Endothelial cell of umbilical vein (primary cell): ENCODE measurements around the gene GSKIP. TPM values are rescaled to one million over a fixed set of nuclear protein-coding genes. Genes with fewer than 3 reads are reported as not detected.
A peak's percentile ranks its signal among the peaks of the same experiment; 100 is the strongest.

Source experiments
- BruUV-seq: library from RNA; stranded (reverse); fragments of 400-500 nt; replicated peaks from 2 replicates; lab custom pipeline; 2021; lab: Mats Ljungman, UMichigan
- CTCF ChIA-PET: fragments of 300-600, 350-600 bp; sonication (Branson Sonifier 250); formaldehyde crosslinking; loops from one replicate; lab custom pipeline; 2021; ENCODE audit warnings: antibody characterized with exemption, inconsistent platforms; lab: Charles Lee
- POLR2A ChIA-PET: fragments of 300-600, 350-600 bp; sonication (Branson Sonifier 250); formaldehyde crosslinking; loops from one replicate; lab custom pipeline; 2021; ENCODE audit warnings: antibody characterized with exemption, inconsistent platforms; lab: Charles Lee
- DNase-seq: peaks from one replicate; pipeline ENCODE4 v3.0.0-alpha.2; 2011; ENCODE audit warnings: low read depth, low spot score
- FAIRE-seq: peaks from 2 replicates; lab custom pipeline; 2011; peaks lifted over from hg19 to GRCh38; lab: Jason Lieb, UNC
- H2AFZ ChIP-seq: 2 replicates; pipeline ENCODE4 v1.6.0; 2012; ENCODE audit warnings: low read depth, low read length, control low read depth, inconsistent platforms
- H3K27ac ChIP-seq: 2 replicates; pipeline ENCODE4 v1.5.1; 2011; ENCODE audit warnings: low read depth, mild to moderate bottlenecking, control low read depth, low read length, moderate library complexity; ENCODE audit not compliant: insufficient read depth
- H3K27me3 ChIP-seq, 2 experiments: 2 replicates each; pipeline versions ENCODE4 v1.6.0 to v1.6.1; 2011; ENCODE audit warnings: low read length in 2 of 2, mixed read lengths in 1 of 2; ENCODE audit not compliant: control insufficient read depth in 2 of 2, insufficient read depth in 2 of 2
- H3K36me3 ChIP-seq, 2 experiments: 2 replicates in 1 of 2; 3 replicates in 1 of 2; pipeline ENCODE4 v1.5.1; 2011; ENCODE audit warnings: low read length in 2 of 2, mild to moderate bottlenecking in 1 of 2, moderate library complexity in 1 of 2; ENCODE audit not compliant: control insufficient read depth in 2 of 2, insufficient read depth in 2 of 2; ENCODE audit errors: extremely low read depth in 1 of 2
- H3K4me1 ChIP-seq: 3 replicates; pipeline ENCODE4 v1.5.1; 2011; ENCODE audit warnings: mild to moderate bottlenecking, low read length; ENCODE audit not compliant: control insufficient read depth, insufficient read depth; ENCODE audit errors: extremely low read depth
- H3K4me2 ChIP-seq: 2 replicates; pipeline ENCODE4 v1.6.1; 2011; ENCODE audit warnings: low read length, control low read depth, mixed read lengths; ENCODE audit not compliant: insufficient read depth
- H3K4me3 ChIP-seq, 3 experiments: fragments of 200-600 bp in 1 of 3; sonication (generic), shearing (Covaris generic) in 1 of 3; replicated peaks in 1 of 3; 2 replicates each; pipeline ENCODE4 v1.5.1; 2011 to 2016; ENCODE audit warnings: control low read depth in 3 of 3, low read length in 3 of 3, mild to moderate bottlenecking in 2 of 3, inconsistent platforms in 1 of 3, low read depth in 1 of 3, moderate library complexity in 1 of 3; ENCODE audit not compliant: insufficient read depth in 1 of 3
- H3K79me2 ChIP-seq: 2 replicates; pipeline ENCODE4 v1.6.0; 2012; ENCODE audit warnings: low read length, inconsistent platforms; ENCODE audit not compliant: control insufficient read depth, insufficient read depth
- H3K9ac ChIP-seq: replicated peaks from 2 replicates; pipeline ENCODE3; 2011; ENCODE audit warnings: low read length, control low read depth; ENCODE audit not compliant: insufficient read depth; ENCODE audit errors: extremely low read depth
- H3K9me1 ChIP-seq: replicated peaks from 3 replicates; pipeline ENCODE4 v1.6.0; 2011; ENCODE audit warnings: mild to moderate bottlenecking, low read length; ENCODE audit not compliant: control insufficient read depth, insufficient read depth; ENCODE audit errors: extremely low read depth
- H3K9me3 ChIP-seq: replicated peaks from 2 replicates; pipeline ENCODE4 v1.5.1; 2012; ENCODE audit warnings: low read length, inconsistent platforms; ENCODE audit not compliant: control insufficient read depth, insufficient read depth
- H4K20me1 ChIP-seq: replicated peaks from 2 replicates; pipeline ENCODE3; 2011; ENCODE audit warnings: mild to moderate bottlenecking, low read length; ENCODE audit not compliant: control insufficient read depth, insufficient read depth; ENCODE audit errors: extremely low read depth
- CTCF ChIP-seq, 2 donors: IDR thresholded peaks; 1 replicate in 1 of 2; 2 replicates in 1 of 2; pipeline ENCODE4 v1.5.1; 2011; ENCODE audit warnings: low read length in 2 of 2, mild to moderate bottlenecking in 2 of 2, moderate library complexity in 2 of 2, control low read depth in 1 of 2, inconsistent platforms in 1 of 2, low read depth in 1 of 2; ENCODE audit not compliant: insufficient read depth in 1 of 2; ENCODE audit errors: extremely low read depth in 1 of 2
- EZH2 ChIP-seq: IDR thresholded peaks from 2 replicates; pipeline ENCODE4 v1.6.1; 2012; ENCODE audit warnings: borderline replicate concordance, low read depth, mild to moderate bottlenecking, moderate library complexity, low read length, inconsistent platforms; ENCODE audit not compliant: severe bottlenecking
- FOS ChIP-seq: IDR thresholded peaks from 2 replicates; pipeline ENCODE4 v1.6.1; 2011; ENCODE audit warnings: mild to moderate bottlenecking, low read length, moderate library complexity, borderline replicate concordance; ENCODE audit not compliant: insufficient read depth
- GATA2 ChIP-seq: IDR thresholded peaks from 2 replicates; pipeline ENCODE4 v1.7.0; 2011; ENCODE audit warnings: low read depth, mild to moderate bottlenecking, moderate library complexity, mixed read lengths, low read length; ENCODE audit not compliant: insufficient read length, insufficient read depth
- JUN ChIP-seq: IDR thresholded peaks from 2 replicates; pipeline ENCODE4 v1.6.1; 2011; ENCODE audit warnings: borderline replicate concordance, low read depth; ENCODE audit not compliant: insufficient read length, insufficient read depth
- MAX ChIP-seq: IDR thresholded peaks from 2 replicates; pipeline ENCODE4 v1.6.1; 2011; ENCODE audit not compliant: insufficient read depth, insufficient read length
- MYC ChIP-seq: IDR thresholded peaks from one replicate; pipeline ENCODE4 v1.6.1; 2011; ENCODE audit warnings: mild to moderate bottlenecking, low read depth, low read length
- POLR2A ChIP-seq: IDR thresholded peaks from 2 replicates; pipeline ENCODE4 v1.6.1; 2012; ENCODE audit warnings: low read depth, mild to moderate bottlenecking, control low read depth, low read length
- POLR2AphosphoS5 ChIP-seq: IDR thresholded peaks from 2 replicates; pipeline ENCODE4 v1.6.1; 2012; ENCODE audit warnings: low read depth, mild to moderate bottlenecking, control low read depth, low read length, moderate library complexity; ENCODE audit not compliant: insufficient read depth
- dilution Hi-C: fragments of 300-500 bp; cut with MboI; formaldehyde crosslinking; loops from one replicate; pipeline ENCODE4 v1.15.0; 2019; ENCODE audit warnings: low sequenced_read_pairs; ENCODE audit not compliant: extremely low pct_ligation_motif_present
- intact Hi-C: fragments of 100-400 bp; cut with micrococcal nuclease; formaldehyde crosslinking; loops from one replicate; pipeline ENCODE4 v1.10.0; 2022
- polyA plus RNA-seq, 4 experiments: library from polyadenylated mRNA; depleted of rRNA in 3 of 4; stranded (reverse) in 3 of 4; unstranded in 1 of 4; fragments of >200 nt; gene quantifications; 2 replicates each; pipeline versions ENCODE4 v1.2.1 to v1.2.3, GENCODE V29; 2011 to 2012; ENCODE audit warnings: missing spikeins in 1 of 4
- total RNA-seq: library from RNA; stranded (reverse); gene quantifications from 2 replicates; pipeline ENCODE4 v1.2.3, GENCODE V29; 2021

GSKIP gene
- total and polyA plus RNA-seq, 2 donors (not counting 3 experiments of a cell fraction or from before 2014, with no cell fraction given), result 9.2 to 15.9 TPM

GRCh38 chr14:96391293-96392118 lies 28.2 kb downstream of the GSKIP start:
- Histone ChIP-seq H3K36me3 (no peaks in the 10 kb centered on the region), H3K27me3 (no peaks in the 10 kb centered on the region), H3K9me3 (no peaks in the 10 kb centered on the region), H3K9ac (peak overlapping the region; percentile 73), H3K9me1 (no peaks in the 10 kb centered on the region), H3K27ac (peak overlapping the region; percentile 22), H2AFZ (peak overlapping the region; percentile 89), H3K4me1 (peaks cover 7% of the 10 kb centered on the region), H3K4me2 (peak overlapping the region; percentile 94), H4K20me1 (no peaks in the 10 kb centered on the region), H3K79me2 (no peaks in the 10 kb centered on the region), H3K4me3 (peak overlapping the region; percentile 69 to 77 (median 70))
- dilution Hi-C loops (no loop called here), intact Hi-C loops (loop anchor here (1.0 kb wide), 3 partner anchors 28 to 111 kb away; partner anchors contain the start of genes ATG2B, GSKIP and PAPOLA)
- DNase-seq, result peak; percentile 96
- FAIRE-seq, result peak; percentile 94
- ChIA-PET CTCF (interaction anchor here (0.9 to 1.4 kb wide), 4 partner anchors 12 to 29 kb away, joined by 3 read pairs; partner anchors contain the start of gene ATG2B), POLR2A (no interaction called here)
- BruUV-seq, result no TSS peak
- peak; percentile 40 for TF ChIP-seq POLR2AphosphoS5
- TF ChIP-seq EZH2, result no peak
- TF ChIP-seq POLR2A, result peak; percentile 65
- no peak for TF ChIP-seq CTCF (IDR thresholded peaks at IDR 0.05; ENCODE audit: extremely low read depth in 1 of 2, insufficient read depth in 1 of 2, low read depth in 1 of 2, low read length in 2 of 2)
- TF ChIP-seq MYC, result no peak
- peak; percentile 61 for TF ChIP-seq MAX
- TF ChIP-seq JUN, result no peak
- no peak for TF ChIP-seq GATA2
- TF ChIP-seq FOS, result no peak
